Epithelial cell of prostate (primary cell): Measurements from ENCODE around the gene UPK3A.
"Not testable (repeated sequence)": the region's sequence is repeated elsewhere in the genome, so short reads cannot be mapped to it uniquely, and the experiment has no call there.

ENCODE experiments used
- DNase-seq: peaks from one replicate; pipeline ENCODE4 v3.0.0-alpha.2; 2011; ENCODE audit warnings: low read depth, low spot score
- H3K27ac ChIP-seq: fragments of 450-650 bp; 2 replicates; pipeline ENCODE4 v1.5.1; 2017; ENCODE audit warnings: mild to moderate bottlenecking

UPK3A gene

GRCh38 chr22:45323695-45324094, 38.9 kb downstream of the UPK3A start:
- no peak overlapping the region for H3K27ac ChIP-seq
- no peak for DNase-seq

GRCh38 chr22:45324311-45324711, 39.6 kb downstream of the UPK3A start:
- DNase-seq, result no peak

GRCh38 chr22:45328261-45328660, 43.5 kb downstream of the UPK3A start:
- H3K27ac ChIP-seq, DNase-seq: not testable (repeated sequence)

More at GRCh38 chr22:45324311-45324711, 39.6 kb downstream of the UPK3A start:
- H3K27ac ChIP-seq, result no peak overlapping the region

- no peak for DNase-seq
- H3K27ac ChIP-seq, result no peak overlapping the region
These were observed 44.2 kb downstream of the UPK3A start for GRCh38 chr22:45328822-45329529.

GRCh38 chr22:45329530-45329936, 44.8 kb downstream of the UPK3A start:
- no peak for DNase-seq
- no peak overlapping the region for H3K27ac ChIP-seq

- H3K27ac ChIP-seq, result no peak overlapping the region
- no peak for DNase-seq
These were observed 45.8 kb downstream of the UPK3A start for GRCh38 chr22:45330548-45330947.

GRCh38 chr22:45331486-45331885, 46.7 kb downstream of the UPK3A start:
- no peak overlapping the region for H3K27ac ChIP-seq
- no peak for DNase-seq

- no peak overlapping the region for H3K27ac ChIP-seq
- DNase-seq, result no peak
These were observed 47.3 kb downstream of the UPK3A start for GRCh38 chr22:45332001-45332400.

GRCh38 chr22:45334068-45334467, 49.3 kb downstream of the UPK3A start:
- peak; percentile 72 for DNase-seq
- peak overlapping the region; percentile 46 for H3K27ac ChIP-seq

- H3K27ac ChIP-seq, result peak overlapping the region; percentile 46
- DNase-seq, result no peak
These were observed 49.8 kb downstream of the UPK3A start for GRCh38 chr22:45334528-45334927.

GRCh38 chr22:45335021-45335818, 50.5 kb downstream of the UPK3A start:
- no peak for DNase-seq
- H3K27ac ChIP-seq, result peak overlapping the region; percentile 46

- DNase-seq, result no peak
- H3K27ac ChIP-seq, result no peak overlapping the region
These were observed 51.2 kb downstream of the UPK3A start for GRCh38 chr22:45335854-45336522.

GRCh38 chr22:45336971-45337431, 52.3 kb downstream of the UPK3A start:
- DNase-seq, result no peak
- no peak overlapping the region for H3K27ac ChIP-seq

GRCh38 chr22:45337536-45337935, 52.8 kb downstream of the UPK3A start:
- H3K27ac ChIP-seq, result no peak overlapping the region
- DNase-seq, result no peak

- no peak overlapping the region for H3K27ac ChIP-seq
- no peak for DNase-seq
These were observed 54.0 kb downstream of the UPK3A start for GRCh38 chr22:45338795-45339194.

- DNase-seq, result no peak
- H3K27ac ChIP-seq, result no peak overlapping the region
These were observed 55.6 kb downstream of the UPK3A start for GRCh38 chr22:45340323-45340722.

GRCh38 chr22:45341498-45341897, 56.7 kb downstream of the UPK3A start:
- H3K27ac ChIP-seq, result no peak overlapping the region
- DNase-seq, result no peak

GRCh38 chr22:45343143-45343542, 58.4 kb downstream of the UPK3A start:
- H3K27ac ChIP-seq, result no peak overlapping the region
- DNase-seq, result no peak

GRCh38 chr22:45344334-45344733, 59.6 kb downstream of the UPK3A start:
- DNase-seq, result no peak
- no peak overlapping the region for H3K27ac ChIP-seq
